Nephron (organoid): Measurements from ENCODE around the gene NKAIN2.
A peak's percentile ranks its signal among the peaks of the same experiment; 100 is the strongest.

Experiments used
- H3K27ac Mint-ChIP-seq, 3 experiments: 2 replicates each; pipeline ENCODE4 v1.8.0; 2020; ENCODE audit warnings: mixed read lengths in 3 of 3, mild to moderate bottlenecking in 2 of 3, moderate library complexity in 1 of 3
- H3K27me3 Mint-ChIP-seq: 2 replicates; pipeline ENCODE4 v1.8.0; 2021; ENCODE audit warnings: low read depth, mild to moderate bottlenecking, moderate library complexity, mixed read lengths
- H3K36me3 Mint-ChIP-seq: 2 replicates; pipeline ENCODE4 v1.8.0; 2020; ENCODE audit warnings: low read depth, mixed read lengths
- H3K4me1 Mint-ChIP-seq: 2 replicates; pipeline ENCODE4 v1.8.0; 2020; ENCODE audit warnings: mixed read lengths
- H3K4me3 Mint-ChIP-seq, 3 experiments: 2 replicates each; pipeline ENCODE4 v1.8.0; 2020; ENCODE audit warnings: mild to moderate bottlenecking in 3 of 3, mixed read lengths in 3 of 3, moderate library complexity in 2 of 3
- H3K9me3 Mint-ChIP-seq: 2 replicates; pipeline ENCODE4 v1.8.0; 2020; ENCODE audit warnings: mixed read lengths
- TF ChIP-seq, protein P1 (sequence below), 3 experiments: fragments of 200-600 bp; sonication (generic); IDR thresholded peaks; one replicate each; pipeline ENCODE4 v1.5.0; 2021; ENCODE audit warnings: antibody characterized with exemption in 3 of 3; ENCODE audit not compliant: unreplicated experiment in 3 of 3

Gene NKAIN2

DNA sequence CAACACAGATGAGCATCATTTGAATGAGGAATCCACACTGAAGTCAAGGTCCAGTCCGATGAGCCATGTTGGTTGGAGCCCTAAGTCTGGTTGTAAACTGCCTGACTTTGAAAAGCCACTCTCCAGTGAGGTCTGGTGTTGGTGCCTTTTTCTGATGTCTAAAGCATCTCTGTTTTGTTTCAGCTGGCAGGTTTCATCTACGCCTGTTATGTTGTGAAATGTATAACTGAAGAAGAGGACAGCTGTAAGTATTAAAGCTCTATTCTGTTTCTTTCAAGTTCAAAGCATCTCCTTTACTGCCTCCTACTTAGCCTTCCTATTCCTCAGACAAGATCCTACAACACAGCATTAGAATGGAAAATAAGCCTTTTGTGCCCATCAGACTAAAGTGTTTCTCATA, 987.5 kb downstream of the NKAIN2 start:
- H3K27me3 Mint-ChIP-seq = no peaks in the 10 kb centered on the region
- no peak overlapping the region for H3K27ac Mint-ChIP-seq
- H3K9me3 Mint-ChIP-seq = peaks cover 3% of the 10 kb centered on the region
- TF ChIP-seq, protein P1, sequence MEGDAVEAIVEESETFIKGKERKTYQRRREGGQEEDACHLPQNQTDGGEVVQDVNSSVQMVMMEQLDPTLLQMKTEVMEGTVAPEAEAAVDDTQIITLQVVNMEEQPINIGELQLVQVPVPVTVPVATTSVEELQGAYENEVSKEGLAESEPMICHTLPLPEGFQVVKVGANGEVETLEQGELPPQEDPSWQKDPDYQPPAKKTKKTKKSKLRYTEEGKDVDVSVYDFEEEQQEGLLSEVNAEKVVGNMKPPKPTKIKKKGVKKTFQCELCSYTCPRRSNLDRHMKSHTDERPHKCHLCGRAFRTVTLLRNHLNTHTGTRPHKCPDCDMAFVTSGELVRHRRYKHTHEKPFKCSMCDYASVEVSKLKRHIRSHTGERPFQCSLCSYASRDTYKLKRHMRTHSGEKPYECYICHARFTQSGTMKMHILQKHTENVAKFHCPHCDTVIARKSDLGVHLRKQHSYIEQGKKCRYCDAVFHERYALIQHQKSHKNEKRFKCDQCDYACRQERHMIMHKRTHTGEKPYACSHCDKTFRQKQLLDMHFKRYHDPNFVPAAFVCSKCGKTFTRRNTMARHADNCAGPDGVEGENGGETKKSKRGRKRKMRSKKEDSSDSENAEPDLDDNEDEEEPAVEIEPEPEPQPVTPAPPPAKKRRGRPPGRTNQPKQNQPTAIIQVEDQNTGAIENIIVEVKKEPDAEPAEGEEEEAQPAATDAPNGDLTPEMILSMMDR (IDR thresholded peaks at IDR 0.05; ENCODE audit: unreplicated experiment in 3 of 3) = no peak
- no peaks in the 10 kb centered on the region for H3K36me3 Mint-ChIP-seq
- no peak overlapping the region for H3K4me3 Mint-ChIP-seq
- peaks cover 11% of the 10 kb centered on the region for H3K4me1 Mint-ChIP-seq

DNA sequence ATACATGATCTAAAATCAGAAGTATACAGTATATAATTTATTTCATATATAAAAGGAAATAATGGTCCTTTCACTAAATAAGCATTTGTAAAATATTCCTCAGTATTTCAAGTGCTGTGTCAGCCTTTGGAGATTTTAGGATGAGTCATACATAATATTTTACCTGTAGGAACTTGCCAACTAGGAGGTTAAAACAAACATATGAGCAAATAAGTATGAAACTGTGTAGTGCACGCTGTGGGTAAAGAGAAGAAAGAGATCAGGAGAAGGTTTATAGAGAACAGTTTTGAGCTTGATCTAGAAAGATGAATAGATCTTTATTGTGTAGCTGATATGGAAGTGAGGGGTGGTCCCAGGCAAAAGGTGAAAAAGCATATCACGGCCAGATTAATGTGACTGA, 988.7 kb downstream of the NKAIN2 start:
- Mint-ChIP-seq H3K4me1 (peaks cover 11% of the 10 kb centered on the region), H3K27ac (no peak overlapping the region), H3K9me3 (no peaks in the 10 kb centered on the region), H3K4me3 (no peak overlapping the region), H3K36me3 (no peaks in the 10 kb centered on the region), H3K27me3 (no peaks in the 10 kb centered on the region)
- TF ChIP-seq, protein P1 (IDR thresholded peaks at IDR 0.05; ENCODE audit: unreplicated experiment in 3 of 3) = no peak

DNA sequence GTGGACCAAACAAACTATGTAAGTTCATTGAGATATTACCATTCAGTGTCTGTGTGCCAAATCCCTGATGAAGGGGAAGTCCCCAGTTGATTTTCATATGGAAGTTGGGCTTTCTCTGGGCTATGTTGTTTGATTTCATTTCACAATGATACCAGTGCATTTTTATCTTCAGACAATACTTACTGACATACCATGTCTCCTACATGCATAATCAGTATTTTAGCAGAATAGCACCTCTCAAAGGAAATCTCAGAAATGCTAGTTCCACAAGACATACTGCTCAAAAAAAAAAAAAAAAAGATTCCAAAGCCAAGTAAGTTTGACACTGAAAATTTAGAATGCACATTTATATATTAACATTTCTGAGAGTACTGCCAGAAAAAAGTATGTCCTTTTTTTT, 989.7 kb downstream of the NKAIN2 start:
- no peaks in the 10 kb centered on the region for H3K27me3 Mint-ChIP-seq

DNA sequence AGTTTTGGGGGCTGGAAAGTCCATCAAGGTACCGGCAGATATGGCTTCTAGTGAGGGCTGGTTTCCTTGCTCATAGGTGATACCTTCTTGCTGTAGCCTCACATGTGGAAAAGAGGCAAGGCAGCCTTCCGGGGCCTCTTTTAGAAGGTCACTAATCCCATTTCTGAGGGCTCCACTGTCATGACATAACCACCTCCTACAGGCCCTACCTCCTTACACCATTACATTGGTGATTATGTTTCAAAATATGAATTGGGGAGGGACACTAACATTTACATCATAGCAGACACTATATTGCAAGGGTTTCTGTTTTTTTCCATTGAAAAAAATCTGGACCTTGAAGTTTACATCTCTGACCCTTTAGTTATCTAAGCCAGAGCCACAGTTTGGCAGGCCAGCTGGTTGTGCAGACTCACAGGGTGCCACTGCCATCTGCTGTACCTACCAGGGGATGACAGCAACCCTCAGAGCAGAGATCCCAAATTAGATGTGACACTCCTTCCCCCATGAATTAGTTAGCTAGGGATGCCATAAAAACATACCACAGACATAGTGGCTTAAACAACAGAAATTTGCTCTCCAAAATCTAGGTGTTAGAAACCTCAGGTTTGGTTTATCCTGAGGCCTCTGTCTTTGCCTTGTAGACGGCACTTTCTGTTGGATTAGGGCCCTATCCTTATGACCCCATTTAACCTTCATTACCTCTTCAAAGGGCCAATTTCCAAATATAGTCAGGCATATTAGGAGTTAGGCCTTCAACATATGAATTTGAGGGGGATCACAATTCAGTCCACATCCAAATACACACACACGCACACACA, 992.2 kb downstream of the NKAIN2 start:
- H3K36me3 Mint-ChIP-seq = no peaks in the 10 kb centered on the region
- H3K27ac Mint-ChIP-seq = no peak overlapping the region
- TF ChIP-seq, protein P1 (IDR thresholded peaks at IDR 0.05; ENCODE audit: unreplicated experiment in 3 of 3) = peak; percentile 63 to 74 (median 64)
- no peak overlapping the region for H3K4me3 Mint-ChIP-seq
- H3K27me3 Mint-ChIP-seq = peaks cover 1% of the 10 kb centered on the region
- H3K4me1 Mint-ChIP-seq = peaks cover 11% of the 10 kb centered on the region
- H3K9me3 Mint-ChIP-seq = no peaks in the 10 kb centered on the region

More for the DNA sequence above, 989.7 kb downstream of the NKAIN2 start:
- Mint-ChIP-seq H3K36me3 (no peaks in the 10 kb centered on the region), H3K4me3 (no peak overlapping the region), H3K4me1 (peaks cover 11% of the 10 kb centered on the region), H3K9me3 (no peaks in the 10 kb centered on the region), H3K27ac (no peak overlapping the region)
- TF ChIP-seq, protein P1 (IDR thresholded peaks at IDR 0.05; ENCODE audit: unreplicated experiment in 3 of 3) = no peak

DNA sequence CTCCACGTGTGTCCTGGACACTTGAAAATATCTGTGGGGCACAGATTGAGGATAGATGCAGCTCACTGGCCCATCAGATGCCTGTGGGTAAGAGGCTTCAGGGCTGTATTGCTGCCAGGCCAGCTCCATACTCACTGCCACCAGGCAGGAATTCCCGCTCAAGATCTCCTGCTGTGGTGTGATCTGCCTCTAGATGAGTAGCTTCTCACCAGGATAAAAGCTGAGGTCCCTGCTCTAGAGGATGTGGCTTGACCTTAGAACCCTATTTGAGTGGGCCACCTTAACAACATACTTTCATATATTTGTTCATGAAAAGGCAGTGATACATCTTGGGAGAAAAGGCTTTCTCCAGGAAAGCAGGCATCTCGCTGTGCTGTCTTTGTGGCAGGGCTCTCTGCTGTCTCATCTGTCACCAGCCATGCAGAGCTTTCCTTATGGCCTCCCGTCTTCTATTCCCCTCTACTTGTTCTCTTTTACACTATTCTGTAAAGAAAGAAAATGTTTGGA, 992.9 kb downstream of the NKAIN2 start:
- Mint-ChIP-seq H3K4me1 (peaks cover 5% of the 10 kb centered on the region), H3K36me3 (no peaks in the 10 kb centered on the region), H3K27me3 (peaks cover 4% of the 10 kb centered on the region), H3K27ac (no peak overlapping the region), H3K4me3 (no peak overlapping the region), H3K9me3 (no peaks in the 10 kb centered on the region)
- TF ChIP-seq, protein P1 (IDR thresholded peaks at IDR 0.05; ENCODE audit: unreplicated experiment in 3 of 3) = no peak

DNA sequence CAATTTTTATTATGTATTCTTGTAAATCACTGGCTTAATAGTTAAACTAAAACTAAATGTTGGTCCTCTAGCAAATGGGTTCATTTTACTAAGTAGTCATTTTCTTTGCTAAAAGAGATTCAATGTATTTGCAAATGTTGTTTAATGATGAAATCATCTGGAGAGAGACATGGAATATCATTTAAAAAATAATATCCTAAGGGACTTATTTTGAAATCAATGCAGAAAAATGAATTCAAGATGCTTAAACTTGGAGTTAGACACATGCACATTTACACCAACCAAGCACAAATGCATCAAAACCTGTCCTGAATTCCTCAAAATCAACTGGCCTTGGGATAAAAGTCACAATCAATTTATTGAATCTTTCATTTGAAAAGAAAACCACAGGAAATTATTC, 993.6 kb downstream of the NKAIN2 start:
- Mint-ChIP-seq H3K4me1 (peaks cover 5% of the 10 kb centered on the region), H3K4me3 (no peak overlapping the region), H3K9me3 (no peaks in the 10 kb centered on the region)

More for the DNA sequence above, 993.6 kb downstream of the NKAIN2 start:
- TF ChIP-seq, protein P1 (IDR thresholded peaks at IDR 0.05; ENCODE audit: unreplicated experiment in 3 of 3) = no peak
- H3K36me3 Mint-ChIP-seq = no peaks in the 10 kb centered on the region
- H3K27ac Mint-ChIP-seq = no peak overlapping the region
- peaks cover 4% of the 10 kb centered on the region for H3K27me3 Mint-ChIP-seq
